ENCODE measurements around the gene FAM181B.

- TF ChIP-seq CTCF (IDR thresholded peaks at IDR 0.05) (no peak), ZFX (IDR thresholded peaks at IDR 0.05; ENCODE audit: borderline replicate concordance) (no peak)
These were observed 40.7 kb downstream of the FAM181B start for GRCh38 chr11:82692981-82693380.
